RPMI8226 (cell line): ENCODE results near the gene GRIK1.

Experiments
- DNase-seq: peaks from one replicate; pipeline ENCODE4 v3.0.0-alpha.2; 2015

The GRIK1 gene

GRCh38 chr21:29513535-29513934 is 426.3 kb downstream of the GRIK1 start:
- no peak for DNase-seq

GRCh38 chr21:29511096-29511495 is 428.7 kb downstream of the GRIK1 start:
- no peak for DNase-seq

GRCh38 chr21:29509121-29509520 is 430.7 kb downstream of the GRIK1 start:
- DNase-seq = no peak

GRCh38 chr21:29508301-29508700 is 431.5 kb downstream of the GRIK1 start:
- DNase-seq = no peak

GRCh38 chr21:29506947-29507346 is 432.8 kb downstream of the GRIK1 start:
- DNase-seq = no peak

GRCh38 chr21:29506214-29506613 is 433.6 kb downstream of the GRIK1 start:
- no peak for DNase-seq

- DNase-seq = no peak
Observed at GRCh38 chr21:29504751-29505321, 435.0 kb downstream of the GRIK1 start.

GRCh38 chr21:29501451-29501850 is 438.3 kb downstream of the GRIK1 start:
- DNase-seq = no peak

- peak; percentile 14 for DNase-seq
Observed at GRCh38 chr21:29499734-29500343, 440.0 kb downstream of the GRIK1 start.

GRCh38 chr21:29499229-29499628 is 440.6 kb downstream of the GRIK1 start:
- DNase-seq = no peak

- DNase-seq = no peak
Observed at GRCh38 chr21:29496337-29496736, 443.5 kb downstream of the GRIK1 start.

- no peak for DNase-seq
Observed at GRCh38 chr21:29490016-29490415, 449.8 kb downstream of the GRIK1 start.

- DNase-seq = no peak
Observed at GRCh38 chr21:29487154-29487553, 452.6 kb downstream of the GRIK1 start.
